NCI-H2029 (cell line): ENCODE results near the gene UGT2B7.

ENCODE experiments used
- DNase-seq: peaks from one replicate; lab custom pipeline; 2025; lab: John Stamatoyannopoulos, UW

The UGT2B7 gene

DNA sequence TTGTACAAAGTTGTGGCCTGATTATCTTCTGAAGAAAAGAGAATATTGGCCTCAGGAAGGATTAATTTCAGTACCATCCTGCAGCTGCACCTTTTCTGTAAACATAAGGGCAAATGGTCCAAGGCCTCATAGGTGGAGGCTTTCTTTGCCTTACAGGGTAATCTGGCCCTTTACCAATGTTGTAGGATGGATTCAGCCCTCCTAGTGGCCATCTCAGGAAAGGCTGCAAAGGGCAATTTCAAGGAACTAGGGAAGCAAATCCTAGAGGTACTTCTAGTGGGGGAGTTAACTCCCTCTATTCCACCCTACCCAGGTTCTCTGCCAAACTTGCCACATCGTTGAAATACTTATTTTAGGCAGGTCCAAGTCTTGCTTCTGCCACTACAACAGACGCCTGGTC is 60.6 kb downstream of the UGT2B7 start:
- no peak for DNase-seq
